ENCODE data around the gene VANGL1. TPM values are rescaled to one million over a fixed set of nuclear protein-coding genes. Genes with fewer than 3 reads are reported as not detected.

VANGL1 gene
- total RNA-seq, 2 experiments from 2014 or later: 7.6 to 8.6 TPM

DNA sequence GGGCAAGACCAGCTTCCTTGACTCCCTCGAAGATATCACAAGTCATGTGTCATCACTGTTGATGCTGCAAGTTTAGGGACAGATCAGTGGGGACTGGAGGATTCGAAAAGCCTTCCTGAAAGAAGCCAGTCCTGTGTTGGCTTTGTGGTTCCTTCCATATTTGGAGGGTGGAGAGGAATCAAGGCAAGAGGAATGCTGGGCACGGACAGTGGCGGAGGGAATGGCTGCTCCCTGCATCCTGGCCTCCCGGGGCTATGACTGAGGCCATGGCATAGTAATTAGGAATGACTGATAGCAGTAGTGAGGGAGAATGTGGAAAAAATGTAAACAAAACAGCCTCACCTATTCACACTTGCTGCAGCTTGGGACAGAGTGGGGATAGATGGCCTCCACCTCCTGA, 36.4 kb downstream of the VANGL1 start:
- H3K4me3 Mint-ChIP-seq: no peak overlapping the region
- no peak overlapping the region for H3K27ac Mint-ChIP-seq
- peaks cover 8% of the 10 kb centered on the region for H3K36me3 Mint-ChIP-seq
- POLR2A ChIA-PET: no interaction called here
- H3K27me3 Mint-ChIP-seq: no peaks in the 10 kb centered on the region
- no peak for DNase-seq
- no peak for ATAC-seq (ENCODE audit: low read depth)
- peaks cover 8% of the 10 kb centered on the region for H3K4me1 Mint-ChIP-seq
- H3K9me3 Mint-ChIP-seq: no peaks in the 10 kb centered on the region

DNA sequence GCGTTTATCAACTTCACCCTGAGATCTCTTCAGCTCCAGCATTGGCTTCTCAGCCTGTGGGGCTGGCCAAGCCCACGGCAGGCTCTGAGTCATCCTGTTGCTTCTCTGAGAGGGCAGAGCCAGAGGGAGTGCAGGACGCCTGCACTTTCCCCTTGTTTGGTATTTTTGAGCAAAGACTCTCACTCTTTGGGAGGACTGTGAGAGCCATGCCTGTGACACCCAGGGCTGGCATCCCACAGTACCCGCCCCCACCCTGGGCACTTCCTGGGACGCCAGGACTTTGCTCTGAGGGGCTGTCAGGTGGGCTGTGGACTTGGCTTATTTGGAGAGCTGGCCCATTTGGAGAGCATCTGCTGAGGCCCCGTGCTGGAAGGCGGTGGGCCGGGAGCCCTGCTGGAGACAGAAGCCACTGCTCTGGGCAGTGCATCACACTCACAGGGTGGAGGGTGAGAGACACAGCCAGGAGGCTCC, 37.4 kb downstream of the VANGL1 start:
- Mint-ChIP-seq H3K36me3 (peaks cover 15% of the 10 kb centered on the region), H3K4me3 (no peak overlapping the region), H3K4me1 (peaks cover 10% of the 10 kb centered on the region), H3K27ac (no peak overlapping the region), H3K9me3 (no peaks in the 10 kb centered on the region), H3K27me3 (no peaks in the 10 kb centered on the region)
- POLR2A ChIA-PET: no interaction called here
- no peak for ATAC-seq (ENCODE audit: low read depth)
- DNase-seq: no peak

DNA sequence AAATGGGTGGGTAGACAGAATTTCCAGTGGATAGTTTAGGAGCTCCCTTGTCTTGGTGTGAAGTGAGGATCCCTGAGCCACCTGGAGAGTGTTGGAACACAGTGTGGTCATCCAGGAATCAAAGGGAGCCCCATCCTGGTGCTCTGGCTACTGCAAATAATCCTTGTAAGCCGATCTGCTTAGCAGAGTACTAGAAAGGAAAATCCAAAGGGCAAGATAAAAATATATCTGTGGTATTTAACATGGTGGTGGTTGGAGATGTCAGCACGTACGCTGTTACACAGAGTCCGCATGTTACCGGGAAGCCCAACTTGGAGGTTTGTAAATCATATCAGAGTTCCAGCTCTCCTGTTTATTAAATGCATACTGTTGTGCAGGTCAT, 39.0 kb downstream of the VANGL1 start:
- Mint-ChIP-seq H3K4me3 (no peak overlapping the region), H3K27ac (no peak overlapping the region), H3K27me3 (no peaks in the 10 kb centered on the region), H3K4me1 (peaks cover 10% of the 10 kb centered on the region), H3K9me3 (no peaks in the 10 kb centered on the region), H3K36me3 (peaks cover 18% of the 10 kb centered on the region)
- ATAC-seq (ENCODE audit: low read depth): no peak
- no peak for DNase-seq
- POLR2A ChIA-PET: no interaction called here

DNA sequence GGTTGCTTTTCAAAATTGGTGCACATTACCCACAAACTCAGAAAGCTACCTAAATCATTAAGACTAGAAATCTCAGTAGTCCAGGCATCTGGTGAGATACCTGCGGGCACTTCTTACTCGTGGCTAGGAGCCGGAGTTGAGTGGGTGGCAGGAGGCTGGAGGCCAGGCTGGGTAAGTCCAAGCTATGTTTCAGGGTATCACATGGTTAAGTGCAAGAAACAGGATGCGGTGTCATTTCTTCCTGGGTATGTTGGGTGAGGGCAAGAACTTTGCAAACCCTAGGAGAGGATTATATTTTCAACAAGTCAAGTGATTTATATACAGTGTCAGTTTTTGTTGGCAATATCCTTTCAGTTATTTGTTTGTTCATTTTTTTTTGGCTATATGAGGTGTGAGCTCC, 41.0 kb downstream of the VANGL1 start:
- no peak overlapping the region for H3K4me3 Mint-ChIP-seq
- DNase-seq (no peak), ATAC-seq (ENCODE audit: low read depth) (no peak)
- POLR2A ChIA-PET: no interaction called here
- H3K27ac Mint-ChIP-seq: no peak overlapping the region
- peaks cover 10% of the 10 kb centered on the region for H3K4me1 Mint-ChIP-seq
- no peaks in the 10 kb centered on the region for H3K9me3 Mint-ChIP-seq
- H3K36me3 Mint-ChIP-seq: peaks cover 19% of the 10 kb centered on the region
- no peaks in the 10 kb centered on the region for H3K27me3 Mint-ChIP-seq

- H3K4me3 Mint-ChIP-seq: no peak overlapping the region
- no peak overlapping the region for H3K27ac Mint-ChIP-seq
- no peak for ATAC-seq (ENCODE audit: low read depth)
Measured at GRCh38 chr1:115685029-115685705, 43.4 kb downstream of the VANGL1 start.

GRCh38 chr1:115687744-115688143, 46.0 kb downstream of the VANGL1 start:
- Mint-ChIP-seq H3K27me3 (no peaks in the 10 kb centered on the region), H3K27ac (no peak overlapping the region), H3K36me3 (peaks cover 20% of the 10 kb centered on the region), H3K4me3 (no peak overlapping the region), H3K4me1 (peaks cover 7% of the 10 kb centered on the region), H3K9me3 (no peaks in the 10 kb centered on the region)
- DNase-seq (no peak), ATAC-seq (ENCODE audit: low read depth) (no peak)
- POLR2A ChIA-PET: no interaction called here

More at GRCh38 chr1:115685029-115685705, 43.4 kb downstream of the VANGL1 start:
- no peaks in the 10 kb centered on the region for H3K9me3 Mint-ChIP-seq
- peaks cover 10% of the 10 kb centered on the region for H3K4me1 Mint-ChIP-seq
- POLR2A ChIA-PET: no interaction called here
- H3K27me3 Mint-ChIP-seq: no peaks in the 10 kb centered on the region
- peaks cover 19% of the 10 kb centered on the region for H3K36me3 Mint-ChIP-seq
- no peak for DNase-seq

- peaks cover 7% of the 10 kb centered on the region for H3K36me3 Mint-ChIP-seq
- H3K27me3 Mint-ChIP-seq: no peaks in the 10 kb centered on the region
- H3K4me1 Mint-ChIP-seq: no peaks in the 10 kb centered on the region
- no peak overlapping the region for H3K27ac Mint-ChIP-seq
- no peak overlapping the region for H3K4me3 Mint-ChIP-seq
- DNase-seq: no peak
- no peaks in the 10 kb centered on the region for H3K9me3 Mint-ChIP-seq
- POLR2A ChIA-PET: no interaction called here
- no peak for ATAC-seq (ENCODE audit: low read depth)
Measured at GRCh38 chr1:115690972-115691371, 49.2 kb downstream of the VANGL1 start.

DNA sequence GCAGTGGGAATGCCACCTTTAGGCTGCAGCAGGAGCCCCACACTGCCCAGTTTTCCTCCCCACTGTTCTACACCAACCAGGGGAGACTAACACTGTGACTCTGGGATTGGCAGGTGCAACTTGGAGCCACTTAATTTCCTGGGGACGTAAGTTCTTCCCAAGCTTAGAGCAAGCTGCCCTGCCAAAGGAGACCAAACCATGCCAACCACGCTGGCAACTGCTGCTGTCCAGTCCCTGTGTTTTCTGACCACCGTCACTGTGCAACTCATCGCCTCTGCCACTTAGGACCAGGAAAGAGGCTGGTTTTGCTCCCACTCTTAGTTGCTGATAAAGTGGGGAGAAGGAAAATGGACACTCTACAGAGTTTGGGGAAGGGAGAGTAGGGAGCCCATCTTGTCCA, 50.5 kb downstream of the VANGL1 start:
- POLR2A ChIA-PET: no interaction called here
- no peak overlapping the region for H3K27ac Mint-ChIP-seq
- no peak overlapping the region for H3K4me3 Mint-ChIP-seq
- peaks cover 7% of the 10 kb centered on the region for H3K36me3 Mint-ChIP-seq
- no peaks in the 10 kb centered on the region for H3K4me1 Mint-ChIP-seq
- DNase-seq (no peak), ATAC-seq (ENCODE audit: low read depth) (no peak)
- no peaks in the 10 kb centered on the region for H3K9me3 Mint-ChIP-seq
- no peaks in the 10 kb centered on the region for H3K27me3 Mint-ChIP-seq

- no peak for ATAC-seq (ENCODE audit: low read depth)
- H3K27ac Mint-ChIP-seq: no peak overlapping the region
- POLR2A ChIA-PET: no interaction called here
- no peak overlapping the region for H3K4me3 Mint-ChIP-seq
- peaks cover 7% of the 10 kb centered on the region for H3K36me3 Mint-ChIP-seq
- H3K4me1 Mint-ChIP-seq: no peaks in the 10 kb centered on the region
- no peak for DNase-seq
- H3K9me3 Mint-ChIP-seq: no peaks in the 10 kb centered on the region
- H3K27me3 Mint-ChIP-seq: peaks cover 5% of the 10 kb centered on the region
Measured at GRCh38 chr1:115694805-115695204, 53.0 kb downstream of the VANGL1 start.

GRCh38 chr1:115697619-115698018, 55.8 kb downstream of the VANGL1 start:
- DNase-seq (no peak), ATAC-seq (ENCODE audit: low read depth) (no peak)
- no peak overlapping the region for H3K27ac Mint-ChIP-seq
- H3K36me3 Mint-ChIP-seq: no peaks in the 10 kb centered on the region
- H3K27me3 Mint-ChIP-seq: peaks cover 8% of the 10 kb centered on the region
- POLR2A ChIA-PET: no interaction called here
- no peak overlapping the region for H3K4me3 Mint-ChIP-seq
- H3K9me3 Mint-ChIP-seq: no peaks in the 10 kb centered on the region
- no peaks in the 10 kb centered on the region for H3K4me1 Mint-ChIP-seq

- DNase-seq (no peak), ATAC-seq (ENCODE audit: low read depth) (no peak)
- POLR2A ChIA-PET: no interaction called here
- H3K4me1 Mint-ChIP-seq: no peaks in the 10 kb centered on the region
- H3K27me3 Mint-ChIP-seq: peaks cover 8% of the 10 kb centered on the region
- H3K36me3 Mint-ChIP-seq: no peaks in the 10 kb centered on the region
- no peaks in the 10 kb centered on the region for H3K9me3 Mint-ChIP-seq
- H3K4me3 Mint-ChIP-seq: no peak overlapping the region
- H3K27ac Mint-ChIP-seq: no peak overlapping the region
Measured at GRCh38 chr1:115701090-115701489, 59.3 kb downstream of the VANGL1 start.

DNA sequence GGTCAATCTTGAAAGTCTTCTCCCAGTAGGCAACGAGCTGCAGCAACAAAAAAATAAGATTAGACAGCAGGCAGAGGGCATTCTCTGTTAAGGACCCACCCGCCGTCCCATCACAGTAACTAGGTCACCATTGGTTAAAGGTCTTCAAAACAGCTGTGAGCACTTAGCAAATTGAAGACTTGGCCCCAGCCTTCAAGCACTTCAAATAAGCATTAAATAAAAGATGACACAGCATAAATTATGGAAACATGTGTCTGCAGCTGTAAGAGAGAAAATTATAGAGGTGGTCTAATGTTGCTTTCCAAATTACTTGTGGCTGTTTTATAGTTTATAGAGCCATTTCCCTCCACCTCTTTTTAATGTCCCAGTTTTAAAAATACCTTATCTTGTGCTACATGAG, 61.2 kb downstream of the VANGL1 start:
- POLR2A ChIA-PET: no interaction called here
- no peak for ATAC-seq (ENCODE audit: low read depth)
- Mint-ChIP-seq H3K4me1 (no peaks in the 10 kb centered on the region), H3K27me3 (peaks cover 8% of the 10 kb centered on the region), H3K27ac (no peak overlapping the region), H3K9me3 (no peaks in the 10 kb centered on the region), H3K4me3 (no peak overlapping the region), H3K36me3 (no peaks in the 10 kb centered on the region)
- DNase-seq: no peak

- POLR2A ChIA-PET: no interaction called here
- no peaks in the 10 kb centered on the region for H3K9me3 Mint-ChIP-seq
- H3K4me3 Mint-ChIP-seq: no peak overlapping the region
Measured at GRCh38 chr1:115705085-115705951, 63.5 kb downstream of the VANGL1 start.

GRCh38 chr1:115705963-115706362, 64.2 kb downstream of the VANGL1 start:
- Mint-ChIP-seq H3K4me3 (no peak overlapping the region), H3K27ac (no peak overlapping the region), H3K4me1 (no peaks in the 10 kb centered on the region), H3K27me3 (peaks cover 11% of the 10 kb centered on the region), H3K36me3 (no peaks in the 10 kb centered on the region), H3K9me3 (no peaks in the 10 kb centered on the region)
- DNase-seq (no peak), ATAC-seq (ENCODE audit: low read depth) (no peak)
- POLR2A ChIA-PET: interaction anchor here (1.5 kb wide), 1 partner anchor 64 kb away, joined by 4 read pairs; the partner anchor contains the start of gene VANGL1

More at GRCh38 chr1:115705085-115705951, 63.5 kb downstream of the VANGL1 start:
- Mint-ChIP-seq H3K36me3 (no peaks in the 10 kb centered on the region), H3K4me1 (no peaks in the 10 kb centered on the region), H3K27ac (no peak overlapping the region), H3K27me3 (peaks cover 9% of the 10 kb centered on the region)
- DNase-seq: no peak
- no peak for ATAC-seq (ENCODE audit: low read depth)

All from activated naive CD8-positive, alpha-beta T cell treated with anti-CD3 and anti-CD28 coated beads, Interleukin-2, amount 10 ng/mL, durations not matched to agents 7 days and 5 days (primary cell).